Astrocyte (in vitro differentiated cells and primary cell): ENCODE data around the gene COL9A1. TPM values are rescaled to one million over a fixed set of nuclear protein-coding genes. Genes with fewer than 3 reads are reported as not detected.

Experiments used
- DNase-seq: peaks from one replicate; pipeline ENCODE4 v3.0.0-alpha.2; 2010; ENCODE audit warnings: low read depth
- FAIRE-seq: peaks from 2 replicates; lab custom pipeline; 2011; peaks lifted over from hg19 to GRCh38; lab: Jason Lieb, UNC
- H2AFZ ChIP-seq: 2 replicates; pipeline ENCODE4 v1.6.0; 2012; ENCODE audit warnings: low read depth, low read length, inconsistent platforms
- H3K27ac ChIP-seq: 2 replicates; pipeline ENCODE4 v1.5.1; 2011; ENCODE audit warnings: low read depth, low read length, inconsistent platforms
- H3K27me3 ChIP-seq: 2 replicates; pipeline ENCODE4 v1.6.0; 2011; ENCODE audit warnings: low read length, inconsistent platforms; ENCODE audit not compliant: insufficient read depth
- H3K36me3 ChIP-seq: 2 replicates; pipeline ENCODE4 v1.5.1; 2011; ENCODE audit warnings: low read length, inconsistent platforms; ENCODE audit not compliant: insufficient read depth
- H3K4me1 ChIP-seq: 2 replicates; pipeline ENCODE4 v1.5.1; 2011; ENCODE audit warnings: low read length, inconsistent platforms; ENCODE audit not compliant: insufficient read depth
- H3K4me2 ChIP-seq: 2 replicates; pipeline ENCODE4 v1.6.0; 2012; ENCODE audit warnings: low read length, inconsistent platforms
- H3K4me3 ChIP-seq: 2 replicates; pipeline ENCODE4 v1.5.1; 2011; ENCODE audit warnings: low read depth, mild to moderate bottlenecking, low read length, inconsistent platforms; ENCODE audit not compliant: insufficient read depth
- H3K79me2 ChIP-seq: 2 replicates; pipeline ENCODE4 v1.6.0; 2012; ENCODE audit warnings: mild to moderate bottlenecking, low read length, inconsistent platforms; ENCODE audit not compliant: insufficient read depth
- H3K9ac ChIP-seq: 2 replicates; pipeline ENCODE4 v1.6.0; 2012; ENCODE audit warnings: mild to moderate bottlenecking, low read length, inconsistent platforms
- H3K9me3 ChIP-seq: 2 replicates; pipeline ENCODE4 v1.5.1; 2012; ENCODE audit warnings: low read depth, mild to moderate bottlenecking, low read length, inconsistent platforms; ENCODE audit not compliant: insufficient read depth
- H4K20me1 ChIP-seq: 2 replicates; pipeline ENCODE4 v1.6.0; 2012; ENCODE audit warnings: low read length, inconsistent platforms; ENCODE audit not compliant: insufficient read depth
- H3K27ac Mint-ChIP-seq: one replicate; pipeline ENCODE4 v1.8.0; 2021; ENCODE audit warnings: mild to moderate bottlenecking, mixed read lengths; ENCODE audit not compliant: unreplicated experiment
- H3K27me3 Mint-ChIP-seq: one replicate; pipeline ENCODE4 v1.8.0; 2021; ENCODE audit warnings: low read depth, mixed read lengths; ENCODE audit not compliant: unreplicated experiment
- H3K36me3 Mint-ChIP-seq: one replicate; pipeline ENCODE4 v1.8.0; 2021; ENCODE audit warnings: low read depth, mixed read lengths; ENCODE audit not compliant: unreplicated experiment
- H3K4me1 Mint-ChIP-seq: one replicate; pipeline ENCODE4 v1.8.0; 2021; ENCODE audit warnings: low read depth, mixed read lengths; ENCODE audit not compliant: unreplicated experiment
- H3K4me3 Mint-ChIP-seq: one replicate; pipeline ENCODE4 v1.8.0; 2021; ENCODE audit warnings: mild to moderate bottlenecking, moderate library complexity, mixed read lengths; ENCODE audit not compliant: unreplicated experiment
- H3K9me3 Mint-ChIP-seq: one replicate; pipeline ENCODE4 v1.8.0; 2021; ENCODE audit warnings: mild to moderate bottlenecking, mixed read lengths; ENCODE audit not compliant: unreplicated experiment
- CTCF ChIP-seq: IDR thresholded peaks from 2 replicates; pipeline ENCODE4 v1.5.1; 2011; ENCODE audit warnings: low read depth, mild to moderate bottlenecking, inconsistent platforms, low read length, moderate library complexity; ENCODE audit not compliant: insufficient read depth
- EZH2 ChIP-seq: IDR thresholded peaks from 2 replicates; pipeline ENCODE4 v1.6.1; 2012; ENCODE audit warnings: mild to moderate bottlenecking, low read length, inconsistent platforms; ENCODE audit not compliant: insufficient read depth
- total RNA-seq: library from RNA; stranded (reverse); gene quantifications from 2 replicates; pipeline ENCODE4 v1.2.1, GENCODE V29; 2021

The COL9A1 gene
- total RNA-seq, 1 donor from 2014 or later: 0.11 TPM

DNA sequence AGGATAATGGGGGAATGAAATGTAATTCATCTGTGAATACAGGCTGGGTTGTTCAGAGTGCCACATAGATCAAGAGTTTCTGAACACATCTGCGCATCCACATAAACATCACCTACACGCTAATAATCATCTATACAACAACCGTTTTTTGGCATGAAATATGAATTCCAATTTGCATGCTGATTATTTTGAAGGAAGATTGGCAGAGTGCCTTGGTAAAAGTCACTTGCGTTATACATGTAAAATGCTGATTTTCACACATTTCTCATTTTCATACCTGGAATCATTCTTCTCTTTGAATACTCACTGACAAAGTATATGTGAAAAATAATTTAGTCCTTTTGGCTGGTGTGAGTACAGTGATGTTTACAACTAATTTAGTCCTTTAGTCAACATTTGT lies 17.7 kb downstream of the COL9A1 start:
- H3K4me1 Mint-ChIP-seq: no peaks in the 10 kb centered on the region
- no peak overlapping the region for H3K4me3 Mint-ChIP-seq
- Histone ChIP-seq H3K4me2 (no peak overlapping the region), H3K27me3 (peaks cover 44% of the 10 kb centered on the region), H4K20me1 (no peaks in the 10 kb centered on the region), H3K27ac (no peak overlapping the region), H3K4me1 (no peaks in the 10 kb centered on the region), H3K9me3 (no peaks in the 10 kb centered on the region), H3K79me2 (no peaks in the 10 kb centered on the region), H3K9ac (no peak overlapping the region), H2AFZ (no peak overlapping the region), H3K4me3 (no peak overlapping the region), H3K36me3 (no peaks in the 10 kb centered on the region)
- no peak for TF ChIP-seq EZH2
- no peak for TF ChIP-seq CTCF
- peaks cover 42% of the 10 kb centered on the region for H3K27me3 Mint-ChIP-seq
- FAIRE-seq (no peak), DNase-seq (no peak)
- H3K9me3 Mint-ChIP-seq: no peaks in the 10 kb centered on the region
- H3K36me3 Mint-ChIP-seq: no peaks in the 10 kb centered on the region
- no peak overlapping the region for H3K27ac Mint-ChIP-seq

DNA sequence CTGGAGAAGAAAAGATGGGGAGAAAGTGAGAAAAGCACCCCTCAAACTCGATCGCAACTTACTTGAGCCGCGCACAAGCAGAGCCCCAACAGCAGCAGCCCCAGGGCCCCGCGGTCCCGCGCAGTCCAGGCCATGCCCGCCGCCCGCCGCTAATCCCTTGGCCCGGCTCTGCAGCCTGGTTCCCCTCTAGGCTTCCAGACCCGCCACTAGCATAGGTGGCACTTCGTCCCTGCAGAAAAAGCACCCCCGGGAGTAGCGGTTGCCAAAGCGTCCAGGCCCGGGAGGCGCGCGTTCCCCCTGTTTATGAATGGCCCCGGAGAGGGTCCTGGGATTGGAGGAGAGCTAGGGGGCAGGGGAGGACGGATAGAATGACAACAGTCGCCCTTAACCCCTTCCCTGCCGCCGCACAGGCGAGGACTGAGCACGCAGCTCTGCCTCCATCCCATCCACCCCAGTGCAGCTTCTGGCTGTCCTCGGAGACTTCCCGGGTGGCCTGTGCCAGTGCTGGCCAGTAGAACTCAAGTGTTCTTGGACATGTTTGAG lies 19.9 kb downstream of the COL9A1 start:
- H3K27ac ChIP-seq: no peak overlapping the region
- no peaks in the 10 kb centered on the region for H4K20me1 ChIP-seq
- no peaks in the 10 kb centered on the region for H3K4me1 Mint-ChIP-seq
- no peaks in the 10 kb centered on the region for H3K4me1 ChIP-seq
- no peak overlapping the region for H3K9ac ChIP-seq
- H3K9me3 Mint-ChIP-seq: no peaks in the 10 kb centered on the region
- peaks cover 53% of the 10 kb centered on the region for H3K27me3 Mint-ChIP-seq
- H3K27me3 ChIP-seq: peaks cover 42% of the 10 kb centered on the region
- H3K4me2 ChIP-seq: peak overlapping the region; percentile 15
- TF ChIP-seq CTCF: no peak
- TF ChIP-seq EZH2: no peak
- DNase-seq: no peak
- H3K36me3 Mint-ChIP-seq: no peaks in the 10 kb centered on the region
- H3K27ac Mint-ChIP-seq: no peak overlapping the region
- FAIRE-seq: no peak
- no peaks in the 10 kb centered on the region for H3K36me3 ChIP-seq
- H3K9me3 ChIP-seq: no peaks in the 10 kb centered on the region
- no peaks in the 10 kb centered on the region for H3K79me2 ChIP-seq
- H3K4me3 ChIP-seq: no peak overlapping the region
- H2AFZ ChIP-seq: no peak overlapping the region
- peak overlapping the region; percentile 68 for H3K4me3 Mint-ChIP-seq

DNA sequence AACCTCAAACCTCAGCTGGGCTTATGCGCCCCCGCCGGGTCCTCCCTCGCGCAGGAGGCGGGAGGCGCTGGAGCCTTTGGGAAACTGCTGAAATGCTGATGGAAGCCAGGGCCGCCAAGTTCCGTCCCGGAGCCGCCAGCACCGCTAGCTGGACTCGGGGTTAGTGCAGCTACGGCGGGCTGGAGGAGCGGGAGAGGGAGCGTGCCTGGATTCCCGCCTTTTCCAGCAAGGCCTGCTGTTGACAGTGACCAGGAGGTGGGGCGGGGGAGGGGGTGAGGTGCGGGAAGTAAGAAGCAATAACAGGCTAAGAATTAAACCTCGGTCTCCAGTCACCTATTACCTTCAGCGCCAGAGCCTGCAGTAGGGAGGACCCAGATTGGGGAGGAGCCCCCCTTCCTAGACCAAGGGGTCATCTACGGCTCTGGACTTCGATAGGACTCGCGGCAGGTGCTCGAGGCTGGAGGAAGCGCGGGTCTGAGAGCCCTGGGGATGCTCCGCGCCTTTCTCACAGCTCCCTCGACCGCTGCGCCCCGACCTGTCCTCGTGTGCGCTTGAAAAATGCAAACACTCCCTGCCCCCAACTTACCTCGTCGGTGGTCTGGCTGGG lies 20.5 kb downstream of the COL9A1 start:
- Histone ChIP-seq H3K4me3 (no peak overlapping the region), H3K36me3 (no peaks in the 10 kb centered on the region), H2AFZ (no peak overlapping the region), H3K9me3 (no peaks in the 10 kb centered on the region), H3K27me3 (peaks cover 40% of the 10 kb centered on the region), H3K9ac (no peak overlapping the region), H3K79me2 (no peaks in the 10 kb centered on the region), H3K4me1 (no peaks in the 10 kb centered on the region), H3K4me2 (peak overlapping the region; percentile 15), H3K27ac (no peak overlapping the region), H4K20me1 (no peaks in the 10 kb centered on the region)
- DNase-seq (no peak), FAIRE-seq (no peak)
- Mint-ChIP-seq H3K36me3 (no peaks in the 10 kb centered on the region), H3K9me3 (no peaks in the 10 kb centered on the region), H3K4me3 (peak overlapping the region; percentile 68), H3K27me3 (peaks cover 55% of the 10 kb centered on the region), H3K27ac (no peak overlapping the region), H3K4me1 (no peaks in the 10 kb centered on the region)
- TF ChIP-seq CTCF (no peak), EZH2 (peak; percentile 34)
